Activated CD8-positive, alpha-beta memory T cell treated with anti-CD3 and anti-CD28 coated beads, Interleukin-2, amount 10 ng/mL, durations not matched to agents 7 days and 5 days (primary cell): ENCODE results near the gene SLC25A36. TPM values are rescaled to one million over a fixed set of nuclear protein-coding genes. Genes with fewer than 3 reads are reported as not detected.
"Not testable (repeated sequence)": the region's sequence is repeated elsewhere in the genome, so short reads cannot be mapped to it uniquely, and the experiment has no call there.

Source experiments
- ATAC-seq: fragments of 150-1000 bp; cut with Tn5 transposase; one replicate; pipeline ENCODE4 v1.10.0; 2021; ENCODE audit warnings: moderate library complexity
- CTCF ChIA-PET: fragments of 350-600 bp; sonication (Branson Sonifier 250); formaldehyde crosslinking; loops from one replicate; lab custom pipeline; 2021; ENCODE audit warnings: antibody characterized with exemption; lab: Charles Lee
- DNase-seq: peaks from one replicate; pipeline ENCODE4 v3.0.0-alpha.2; 2020
- H3K27ac Mint-ChIP-seq: one replicate; pipeline ENCODE4 v1.8.0; 2021; ENCODE audit warnings: mild to moderate bottlenecking, mixed read lengths
- H3K27me3 Mint-ChIP-seq: one replicate; pipeline ENCODE4 v1.8.0; 2021; ENCODE audit warnings: mixed read lengths
- H3K36me3 Mint-ChIP-seq: one replicate; pipeline ENCODE4 v1.8.0; 2021; ENCODE audit warnings: mild to moderate bottlenecking, mixed read lengths
- H3K4me1 Mint-ChIP-seq: one replicate; pipeline ENCODE4 v1.8.0; 2021; ENCODE audit warnings: mixed read lengths
- H3K4me3 Mint-ChIP-seq: one replicate; pipeline ENCODE4 v1.8.0; 2021; ENCODE audit warnings: mild to moderate bottlenecking, moderate library complexity, mixed read lengths
- H3K9me3 Mint-ChIP-seq: one replicate; pipeline ENCODE4 v1.8.0; 2022; ENCODE audit warnings: low read depth, mixed read lengths
- total RNA-seq, 2 experiments: library from RNA; stranded (reverse); gene quantifications; one replicate each; pipeline ENCODE4 v1.2.3, GENCODE V29; 2021

The SLC25A36 gene
- total RNA-seq, 2 experiments from 2014 or later: 50.4 to 53.3 TPM

GRCh38 chr3:141015481-141015880, 73.8 kb downstream of the SLC25A36 start:
- no peak for DNase-seq

GRCh38 chr3:141017366-141018322, 76.0 kb downstream of the SLC25A36 start:
- peaks cover 41% of the 10 kb centered on the region for H3K4me1 Mint-ChIP-seq
- not testable (repeated sequence) for H3K9me3 Mint-ChIP-seq, H3K36me3 Mint-ChIP-seq
- DNase-seq: peak; percentile 87
- H3K27me3 Mint-ChIP-seq: peaks cover 22% of the 10 kb centered on the region
- H3K27ac Mint-ChIP-seq: peak overlapping the region; percentile 52
- H3K4me3 Mint-ChIP-seq: peak overlapping the region; percentile 38
- CTCF ChIA-PET: interaction anchor here (0.6 to 2.3 kb wide), 4 partner anchors 18 to 176 kb away, joined by 3 to 7 read pairs (median 4); no protein-coding TSS in a partner anchor
- ATAC-seq: peak; percentile 47

More at GRCh38 chr3:141015481-141015880, 73.8 kb downstream of the SLC25A36 start:
- H3K4me1 Mint-ChIP-seq: peaks cover 43% of the 10 kb centered on the region
- no peak overlapping the region for H3K4me3 Mint-ChIP-seq
- no peak overlapping the region for H3K27ac Mint-ChIP-seq
- H3K9me3 Mint-ChIP-seq: no peaks in the 10 kb centered on the region
- CTCF ChIA-PET: interaction anchor here (6.6 kb wide), 1 partner anchor 178 kb away, joined by 48 read pairs; no protein-coding TSS in a partner anchor
- no peak for ATAC-seq
- peaks cover 4% of the 10 kb centered on the region for H3K36me3 Mint-ChIP-seq
- H3K27me3 Mint-ChIP-seq: peaks cover 29% of the 10 kb centered on the region

GRCh38 chr3:141019244-141019643, 77.6 kb downstream of the SLC25A36 start:
- DNase-seq (no peak), ATAC-seq (no peak)
- Mint-ChIP-seq H3K36me3 (peaks cover 4% of the 10 kb centered on the region), H3K27ac (no peak overlapping the region), H3K4me1 (peaks cover 41% of the 10 kb centered on the region), H3K4me3 (no peak overlapping the region), H3K27me3 (peaks cover 20% of the 10 kb centered on the region), H3K9me3 (no peaks in the 10 kb centered on the region)
- CTCF ChIA-PET: interaction anchor here (1.9 kb wide), 1 partner anchor 19 kb away, joined by 4 read pairs; no protein-coding TSS in a partner anchor

GRCh38 chr3:141020143-141020830, 78.7 kb downstream of the SLC25A36 start:
- peak; percentile 30 for ATAC-seq
- no peak for DNase-seq
- Mint-ChIP-seq H3K36me3 (peaks cover 4% of the 10 kb centered on the region), H3K27me3 (peaks cover 17% of the 10 kb centered on the region), H3K9me3 (no peaks in the 10 kb centered on the region), H3K27ac (no peak overlapping the region), H3K4me3 (no peak overlapping the region), H3K4me1 (peaks cover 41% of the 10 kb centered on the region)
- CTCF ChIA-PET: interaction anchor here (1.7 to 1.9 kb wide), 2 partner anchors 9 to 20 kb away, joined by 4 to 6 read pairs; no protein-coding TSS in a partner anchor

GRCh38 chr3:141021261-141021660, 79.6 kb downstream of the SLC25A36 start:
- CTCF ChIA-PET: interaction anchor here (1.7 kb wide), 1 partner anchor 10 kb away, joined by 6 read pairs; no protein-coding TSS in a partner anchor
- peaks cover 16% of the 10 kb centered on the region for H3K27me3 Mint-ChIP-seq
- ATAC-seq: no peak
- peaks cover 39% of the 10 kb centered on the region for H3K4me1 Mint-ChIP-seq
- H3K36me3 Mint-ChIP-seq: peaks cover 4% of the 10 kb centered on the region
- no peaks in the 10 kb centered on the region for H3K9me3 Mint-ChIP-seq
- no peak for DNase-seq
- H3K27ac Mint-ChIP-seq: no peak overlapping the region
- H3K4me3 Mint-ChIP-seq: no peak overlapping the region

Other genes starting within 250 kb of the SLC25A36 start
- gene SPSB4, start 109.5 kb downstream of the SLC25A36 start, total RNA-seq: under 1 TPM in 1 of 2 experiments, not detected in 1; 0.28 TPM